GM18517 (cell line): Measurements from ENCODE around the gene SP1.
"Not testable (repeated sequence)": the region's sequence is repeated elsewhere in the genome, so short reads cannot be mapped to it uniquely, and the experiment has no call there.

Experiments used
- ATAC-seq: cut with Tn5 transposase; IDR thresholded peaks from one replicate; pipeline ENCODE4 v1.9.1; 2021; ENCODE audit warnings: mild to moderate bottlenecking, moderate library complexity; ENCODE audit not compliant: unreplicated experiment

SP1 gene

DNA sequence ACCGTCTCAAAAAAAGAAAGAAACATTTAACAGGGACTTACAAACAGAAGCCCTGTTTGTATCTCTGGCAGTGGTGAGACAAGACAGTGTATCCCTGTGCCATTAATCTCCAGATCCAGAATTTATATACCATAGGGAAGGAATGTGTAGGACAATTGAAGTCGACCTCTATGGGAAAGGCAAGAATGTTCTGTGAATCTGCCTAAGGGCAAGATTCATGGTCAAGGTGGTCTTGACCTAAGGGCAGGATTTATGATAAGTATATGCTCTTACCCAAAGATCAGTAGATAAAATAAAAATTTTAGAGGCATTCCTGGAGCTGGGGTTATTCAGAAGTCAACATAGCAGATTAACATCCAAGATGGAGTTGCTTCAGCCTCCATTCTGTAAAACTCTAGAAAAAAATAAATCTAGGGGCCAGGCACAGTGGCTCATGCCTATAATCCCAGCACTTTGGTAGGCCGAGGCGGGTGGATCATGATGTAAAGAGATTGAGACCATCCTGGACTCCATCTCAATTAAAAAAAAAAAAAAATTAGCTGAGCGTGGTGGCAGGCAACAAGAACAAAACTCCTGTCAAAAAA is 21.0 kb upstream of the SP1 start:
- ATAC-seq: no peak

DNA sequence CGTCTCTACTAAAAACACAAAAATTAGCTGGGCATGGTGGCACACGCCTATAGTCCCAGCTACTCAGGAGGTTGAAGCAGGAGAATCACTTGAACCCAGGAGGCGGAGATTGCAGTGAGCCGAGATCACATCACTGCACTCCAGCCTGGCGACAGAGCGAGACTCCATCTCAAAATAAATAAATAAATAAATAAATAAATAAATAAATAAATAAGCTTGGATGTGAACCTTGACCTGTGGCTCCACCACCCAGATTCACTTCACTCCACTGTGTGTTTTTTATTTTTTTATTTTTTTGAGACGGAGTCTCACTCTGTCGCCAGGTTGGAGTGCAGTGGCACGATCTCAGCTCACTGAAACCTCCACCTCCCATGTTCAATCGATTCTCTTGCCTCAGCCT is 18.3 kb upstream of the SP1 start:
- ATAC-seq: not testable (repeated sequence)

DNA sequence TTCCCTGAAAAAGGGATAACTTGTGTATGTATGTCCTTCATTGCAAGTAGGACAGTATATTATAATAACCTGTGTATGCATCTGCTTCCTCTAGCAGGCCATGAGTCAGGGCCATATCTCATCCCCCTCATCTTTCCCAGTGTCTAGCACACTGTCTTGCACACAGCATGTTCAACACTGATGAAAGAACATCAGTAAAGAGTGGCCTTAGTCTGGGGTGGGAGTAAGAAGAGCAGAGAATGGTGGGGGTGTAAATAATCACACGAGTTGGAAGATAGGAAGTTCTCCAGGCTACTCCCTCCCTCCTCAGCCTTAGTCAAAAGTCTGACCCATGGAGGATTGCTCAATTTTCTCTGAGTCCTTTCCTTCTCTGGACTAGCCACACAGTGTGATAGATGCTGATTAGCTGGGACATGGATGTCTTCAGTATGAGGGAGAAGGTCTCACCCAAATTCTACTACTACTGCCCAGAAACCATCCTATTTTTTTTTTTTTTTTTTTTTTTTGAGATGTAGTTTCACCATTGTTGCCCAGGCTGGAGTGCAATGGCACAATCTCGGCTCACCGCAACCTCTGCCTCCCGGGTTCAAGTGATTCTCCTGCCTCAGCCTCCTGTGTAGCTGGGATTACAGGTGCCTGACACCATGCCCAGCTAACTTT is 14.6 kb upstream of the SP1 start:
- ATAC-seq: no peak

DNA sequence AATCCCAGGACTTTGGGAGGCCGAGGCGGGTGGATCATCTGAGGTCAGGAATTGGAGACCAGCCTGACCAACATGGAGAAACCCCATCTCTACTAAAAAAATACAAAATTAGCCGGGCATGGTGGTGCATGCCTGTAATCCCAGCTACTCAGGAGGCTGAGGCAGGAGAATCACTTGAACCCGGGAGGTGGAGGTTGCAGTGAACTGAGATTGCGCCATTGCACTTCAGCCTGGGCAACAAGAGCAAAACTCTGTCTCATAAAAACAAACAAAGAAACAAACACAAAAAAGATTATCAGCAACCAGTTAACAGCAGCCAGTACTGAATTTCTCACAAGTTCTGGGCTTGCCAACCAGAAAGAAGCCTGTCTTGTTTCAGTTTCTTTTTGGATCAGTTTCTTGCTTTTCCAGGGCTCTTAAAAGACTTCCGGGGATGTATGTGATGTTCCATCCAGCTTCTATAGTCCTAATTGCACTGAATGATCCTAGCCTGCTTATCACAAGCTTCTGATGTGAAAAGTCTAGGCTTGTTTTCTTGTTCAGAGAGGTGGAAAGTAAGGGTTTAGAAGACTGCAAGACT is 6.3 kb upstream of the SP1 start:
- ATAC-seq: not testable (repeated sequence)

DNA sequence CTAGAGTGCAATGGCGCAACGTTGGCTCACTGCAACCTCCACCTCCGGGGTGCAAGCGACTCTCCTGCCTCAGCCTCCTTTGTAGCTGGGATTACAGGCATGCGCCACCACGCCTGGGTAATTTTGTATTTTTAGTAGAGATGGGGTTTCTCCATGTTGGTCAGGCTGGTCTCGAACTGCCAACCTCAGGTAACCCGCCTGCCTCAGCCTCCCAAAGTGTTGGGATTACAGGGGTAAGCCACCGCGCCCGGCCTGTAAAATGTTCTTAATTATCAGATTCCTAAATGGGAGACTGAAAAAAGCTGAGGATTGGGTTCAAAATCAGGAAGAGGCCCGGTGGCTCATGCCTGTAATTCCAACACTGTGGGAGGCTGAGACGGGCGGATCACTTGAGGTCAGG is 5.7 kb upstream of the SP1 start:
- not testable (repeated sequence) for ATAC-seq

DNA sequence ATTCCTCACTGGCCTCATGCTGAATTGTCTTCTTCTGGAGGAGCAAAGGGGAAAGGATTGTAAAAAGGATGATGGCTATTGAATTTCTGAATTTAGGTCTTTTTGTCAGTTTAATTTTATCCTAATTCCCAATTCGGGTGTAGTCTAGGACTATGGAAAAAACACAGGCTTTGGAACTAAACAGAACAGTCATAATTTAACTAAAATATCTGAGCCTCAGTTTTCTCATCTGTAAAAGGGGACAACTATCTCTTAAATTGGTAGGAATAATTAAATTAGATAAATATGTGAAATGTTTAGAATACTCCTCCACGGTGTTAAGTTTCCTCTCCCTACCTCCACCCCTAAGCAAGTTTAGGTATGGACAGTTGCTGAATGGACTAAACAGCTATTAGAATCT is 3.2 kb upstream of the SP1 start:
- no peak for ATAC-seq

DNA sequence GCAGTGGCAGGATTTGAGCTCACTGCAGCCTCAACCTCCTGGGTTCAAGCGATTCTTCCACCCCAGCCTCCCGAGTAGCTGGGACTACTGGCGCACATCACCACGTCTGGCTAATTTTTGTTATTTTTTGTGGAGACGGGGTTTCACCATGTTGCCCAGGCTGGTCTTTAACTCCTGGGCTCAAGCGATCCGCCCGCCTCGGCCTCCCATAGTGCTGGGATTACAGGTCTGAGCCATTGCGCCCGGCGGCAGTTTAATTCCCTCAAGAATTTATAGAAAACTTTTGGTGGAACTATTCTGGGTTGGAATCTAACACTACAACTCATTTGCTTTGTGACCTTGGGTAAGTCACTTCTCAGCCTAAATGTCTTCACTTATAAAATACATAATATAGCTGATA is 1.8 kb upstream of the SP1 start:
- no peak for ATAC-seq

DNA sequence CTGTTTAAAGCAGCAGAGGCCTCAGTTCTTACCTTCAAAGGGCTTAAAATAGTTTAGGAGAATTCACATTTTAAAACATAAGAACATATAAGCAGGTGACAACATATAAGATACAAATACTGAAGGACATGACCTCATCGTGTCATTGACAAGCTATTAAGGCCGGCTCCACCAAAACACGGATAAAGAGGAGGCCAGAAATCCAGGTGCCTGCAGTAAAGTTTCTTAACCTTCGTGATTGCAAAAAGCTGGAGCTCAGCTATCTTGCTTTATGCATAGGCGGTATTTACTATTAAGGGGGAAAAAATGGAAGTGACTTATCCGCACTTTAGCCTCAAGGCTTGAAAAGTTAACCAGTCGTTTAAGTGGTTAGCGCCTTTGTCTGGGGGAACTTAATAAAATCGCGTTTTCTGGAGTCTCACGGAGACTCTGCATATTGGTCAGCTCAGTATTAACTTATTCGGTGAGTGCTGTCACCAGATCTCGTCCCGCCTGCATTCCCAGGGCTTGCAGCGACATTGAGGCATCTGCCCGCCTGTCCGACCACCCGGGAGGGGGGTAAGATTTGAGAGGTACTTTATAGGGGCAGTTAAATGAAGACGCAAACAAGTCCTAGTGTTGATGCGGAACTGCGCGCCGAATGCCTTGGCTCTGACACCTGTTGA is 1.1 kb upstream of the SP1 start:
- no peak for ATAC-seq

DNA sequence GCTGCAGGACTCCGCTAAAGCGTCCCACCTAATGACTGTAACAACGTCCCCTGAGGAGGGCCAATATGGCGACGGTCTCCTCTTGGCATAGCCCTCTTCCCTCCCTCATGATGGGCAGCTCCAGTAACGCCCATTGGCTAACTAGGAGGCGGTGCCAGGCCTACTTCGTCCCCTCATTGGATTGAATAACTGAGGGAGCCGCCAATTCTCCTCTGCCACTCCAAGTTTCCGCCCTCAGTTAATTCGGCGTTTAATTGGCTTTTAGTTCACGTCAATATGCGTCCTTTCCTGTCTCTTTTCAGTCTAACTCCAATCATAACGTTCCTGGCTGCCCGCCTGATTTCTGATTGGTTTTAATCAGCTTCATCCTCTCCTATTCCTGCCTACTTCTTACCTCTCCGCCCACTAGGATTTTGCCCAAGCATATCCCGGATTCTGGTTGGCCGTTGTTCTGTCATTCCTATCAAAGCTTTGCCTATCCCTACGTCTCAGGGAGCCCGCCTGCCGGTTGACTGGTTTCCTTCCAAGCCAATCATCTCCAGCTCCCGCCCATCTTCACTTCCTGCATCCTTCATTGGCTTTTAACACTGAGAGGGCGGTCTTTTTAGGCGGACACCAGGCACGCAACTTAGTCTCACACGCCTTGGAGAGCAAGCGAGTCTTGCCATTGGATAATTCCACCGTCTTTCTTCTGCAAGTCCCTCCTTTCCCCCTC is 430 bp upstream of the SP1 start:
- ATAC-seq: peak; percentile 78

DNA sequence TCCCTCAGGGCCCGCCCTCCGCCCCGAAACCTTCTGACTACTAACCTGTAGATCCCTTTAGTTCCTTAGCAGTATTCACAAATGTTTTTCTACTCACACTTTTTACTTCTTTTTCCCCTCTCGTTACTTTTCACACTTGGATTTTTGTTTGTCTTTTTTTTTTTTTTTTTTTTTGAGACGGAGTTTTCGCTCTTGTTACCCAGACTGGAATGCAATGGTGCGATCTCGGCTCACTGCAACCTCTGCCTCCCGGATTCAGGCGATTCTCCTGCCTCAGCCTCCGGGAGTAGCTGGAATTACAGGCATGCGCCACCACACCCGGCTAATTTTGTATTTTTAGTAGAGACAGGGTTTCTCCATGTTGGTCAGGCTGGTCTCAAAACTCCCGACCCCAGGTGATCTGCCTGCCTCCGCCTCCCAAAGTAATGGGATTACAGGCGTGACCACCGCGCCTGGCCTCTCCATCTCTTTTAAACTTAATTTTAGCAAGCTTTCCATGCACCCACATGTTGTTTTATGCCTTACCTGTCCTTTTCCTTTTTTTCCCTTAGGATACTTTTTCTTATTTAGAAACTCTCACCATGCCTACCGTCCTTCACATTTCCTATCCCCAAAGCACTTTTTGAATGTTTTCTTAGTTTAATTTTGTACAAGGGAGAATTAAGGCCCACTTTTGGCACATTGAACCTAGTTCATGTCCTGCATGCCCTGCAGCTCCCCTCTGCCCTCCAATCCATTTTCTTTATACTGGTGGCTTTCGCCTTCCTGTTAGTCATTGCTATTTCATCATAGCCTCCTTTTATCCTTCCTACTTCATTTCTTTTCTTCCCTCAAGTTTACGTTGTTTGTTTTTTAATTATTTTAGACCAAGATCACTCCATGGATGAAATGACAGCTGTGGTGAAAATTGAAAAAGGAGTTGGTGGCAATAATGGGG is 1.1 kb downstream of the SP1 start:
- ATAC-seq: no peak

DNA sequence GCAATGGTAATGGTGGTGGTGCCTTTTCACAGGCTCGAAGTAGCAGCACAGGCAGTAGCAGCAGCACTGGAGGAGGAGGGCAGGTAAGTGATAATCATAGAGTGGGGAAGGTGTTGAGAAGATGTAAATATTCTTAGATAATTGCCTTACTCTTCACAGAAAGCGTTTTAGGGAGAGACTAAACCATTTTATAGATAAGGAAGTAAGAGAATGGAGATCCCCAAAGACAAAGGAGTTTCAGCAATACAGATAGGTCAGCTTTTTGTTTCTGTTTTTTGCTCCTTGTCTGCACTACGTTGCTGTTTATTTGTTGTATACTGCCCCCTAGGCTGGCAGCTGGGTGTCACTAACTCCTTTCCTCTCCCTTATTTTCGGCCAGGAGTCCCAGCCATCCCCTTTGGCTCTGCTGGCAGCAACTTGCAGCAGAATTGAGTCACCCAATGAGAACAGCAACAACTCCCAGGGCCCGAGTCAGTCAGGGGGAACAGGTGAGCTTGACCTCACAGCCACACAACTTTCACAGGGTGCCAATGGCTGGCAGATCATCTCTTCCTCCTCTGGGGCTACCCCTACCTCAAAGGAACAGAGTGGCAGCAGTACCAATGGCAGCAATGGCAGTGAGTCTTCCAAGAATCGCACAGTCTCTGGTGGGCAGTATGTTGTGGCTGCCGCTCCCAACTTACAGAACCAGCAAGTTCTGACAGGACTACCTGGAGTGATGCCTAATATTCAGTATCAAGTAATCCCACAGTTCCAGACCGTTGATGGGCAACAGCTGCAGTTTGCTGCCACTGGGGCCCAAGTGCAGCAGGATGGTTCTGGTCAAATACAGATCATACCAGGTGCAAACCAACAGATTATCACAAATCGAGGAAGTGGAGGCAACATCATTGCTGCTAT is 2.0 kb downstream of the SP1 start:
- ATAC-seq: no peak

DNA sequence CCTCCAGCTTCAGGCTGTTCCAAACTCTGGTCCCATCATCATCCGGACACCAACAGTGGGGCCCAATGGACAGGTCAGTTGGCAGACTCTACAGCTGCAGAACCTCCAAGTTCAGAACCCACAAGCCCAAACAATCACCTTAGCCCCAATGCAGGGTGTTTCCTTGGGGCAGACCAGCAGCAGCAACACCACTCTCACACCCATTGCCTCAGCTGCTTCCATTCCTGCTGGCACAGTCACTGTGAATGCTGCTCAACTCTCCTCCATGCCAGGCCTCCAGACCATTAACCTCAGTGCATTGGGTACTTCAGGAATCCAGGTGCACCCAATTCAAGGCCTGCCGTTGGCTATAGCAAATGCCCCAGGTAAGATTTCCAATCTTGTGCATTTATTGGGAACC is 3.3 kb downstream of the SP1 start:
- no peak for ATAC-seq

DNA sequence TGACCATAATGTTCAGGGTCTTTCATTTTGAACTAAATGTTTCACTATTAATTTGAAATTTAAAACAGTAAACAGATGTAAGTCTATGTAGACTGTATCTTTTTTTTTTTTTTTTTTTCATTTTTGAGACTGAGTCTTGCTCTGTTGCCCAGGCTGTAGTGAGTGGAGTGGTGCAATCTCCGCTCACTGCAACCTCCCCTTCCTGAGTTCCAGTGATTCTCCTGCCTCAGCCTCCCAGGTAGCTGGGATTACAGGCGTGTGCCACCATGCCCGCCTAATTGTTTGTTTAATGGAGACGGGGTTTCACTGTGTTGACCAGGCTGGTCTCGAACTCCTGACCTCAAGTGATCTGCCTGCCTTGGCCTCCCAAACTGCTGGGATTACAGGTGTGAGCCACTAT is 6.4 kb downstream of the SP1 start:
- ATAC-seq: not testable (repeated sequence)

DNA sequence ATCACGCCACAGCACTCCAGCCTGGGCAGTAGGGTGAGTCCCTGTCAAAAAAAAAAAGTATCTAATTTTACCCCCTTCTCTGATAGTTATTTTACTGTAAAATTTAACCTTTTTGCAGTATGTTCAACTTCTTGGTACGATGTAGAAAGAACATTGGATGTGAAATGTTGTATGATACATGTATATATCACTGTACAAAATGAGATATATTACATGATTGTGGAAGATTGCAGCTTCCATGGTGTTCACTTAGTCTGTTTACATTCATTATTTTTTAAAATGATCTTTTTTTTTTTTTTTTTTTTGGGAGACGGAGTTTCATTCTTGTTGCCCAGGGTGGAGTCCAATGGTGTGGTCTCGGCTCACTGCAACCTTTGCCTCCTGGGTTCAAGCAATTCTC is 9.0 kb downstream of the SP1 start:
- no peak for ATAC-seq

DNA sequence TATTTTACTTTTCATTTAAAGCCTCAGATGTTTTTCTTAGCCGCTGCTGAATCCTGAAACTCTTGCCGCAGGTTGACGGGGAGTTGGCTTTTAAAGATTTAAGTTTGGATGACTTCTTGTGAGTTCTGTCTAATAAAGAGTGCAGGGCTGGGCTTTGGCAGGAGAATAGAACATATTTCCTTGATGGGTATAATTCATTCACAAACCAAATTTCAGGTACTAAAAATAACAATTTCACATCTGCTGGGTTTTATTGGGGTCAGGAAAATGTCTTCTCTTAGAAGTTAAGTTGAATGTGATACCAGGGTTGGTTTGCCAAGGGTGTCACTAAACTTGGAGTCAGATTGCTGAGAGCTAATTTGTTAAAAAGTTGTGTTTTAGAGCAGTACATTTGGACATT is 9.7 kb downstream of the SP1 start:
- no peak for ATAC-seq

DNA sequence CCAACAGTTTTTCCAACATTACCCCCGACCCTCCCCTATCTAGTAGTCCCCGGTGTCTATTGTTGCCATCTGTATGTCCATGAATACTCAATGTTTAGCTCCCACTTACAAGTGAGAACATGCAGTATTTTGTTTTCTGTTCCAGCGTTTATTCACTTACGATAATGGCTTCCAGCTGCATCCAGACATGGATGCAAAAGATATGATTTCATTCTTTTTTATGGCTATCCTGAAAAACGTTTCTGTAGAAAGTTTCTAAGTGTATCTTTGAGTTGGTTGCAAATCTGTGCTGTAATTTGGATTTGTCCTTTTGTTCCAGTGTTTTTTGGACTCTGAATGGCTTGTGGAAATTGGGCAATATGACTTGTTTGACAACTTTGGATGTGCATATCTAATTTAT is 11.7 kb downstream of the SP1 start:
- no peak for ATAC-seq

DNA sequence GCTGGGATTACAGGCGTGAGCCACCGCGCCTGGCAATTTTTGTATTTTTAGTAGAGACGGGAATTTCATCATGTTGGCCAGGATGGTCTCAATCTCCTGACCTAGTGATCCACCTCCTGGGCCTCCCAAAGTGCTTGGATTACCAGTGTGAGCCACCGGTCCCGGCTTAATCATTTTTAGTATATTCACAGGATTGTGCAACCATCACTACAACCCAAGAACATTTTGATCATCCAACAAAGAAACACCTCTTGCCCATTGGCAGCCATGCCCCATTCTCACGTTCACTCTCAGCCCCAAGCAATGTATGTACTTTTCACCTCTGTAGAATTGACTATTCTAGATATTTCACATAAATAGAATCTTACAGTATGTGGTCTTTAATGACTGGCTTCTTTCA is 19.9 kb downstream of the SP1 start:
- ATAC-seq: no peak

DNA sequence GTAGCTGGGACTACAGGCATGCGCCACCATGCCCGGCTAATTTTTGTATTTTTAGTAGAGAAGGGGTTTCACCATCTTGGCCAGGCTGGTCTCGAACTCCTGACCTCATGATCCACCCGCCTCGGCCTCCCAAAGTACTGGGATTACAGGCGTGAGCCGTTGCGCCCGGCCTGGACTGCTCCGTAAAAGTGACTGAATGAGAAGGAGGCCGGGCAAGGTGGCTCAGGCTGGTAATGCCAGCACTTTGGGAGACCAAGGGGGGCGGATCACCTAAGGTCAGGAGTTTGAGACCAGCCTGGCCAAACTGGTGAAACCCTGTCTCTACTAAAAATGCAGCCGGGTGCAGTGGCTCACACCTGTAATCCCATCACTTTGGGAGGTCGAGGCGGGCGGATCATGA is 22.4 kb downstream of the SP1 start:
- not testable (repeated sequence) for ATAC-seq

DNA sequence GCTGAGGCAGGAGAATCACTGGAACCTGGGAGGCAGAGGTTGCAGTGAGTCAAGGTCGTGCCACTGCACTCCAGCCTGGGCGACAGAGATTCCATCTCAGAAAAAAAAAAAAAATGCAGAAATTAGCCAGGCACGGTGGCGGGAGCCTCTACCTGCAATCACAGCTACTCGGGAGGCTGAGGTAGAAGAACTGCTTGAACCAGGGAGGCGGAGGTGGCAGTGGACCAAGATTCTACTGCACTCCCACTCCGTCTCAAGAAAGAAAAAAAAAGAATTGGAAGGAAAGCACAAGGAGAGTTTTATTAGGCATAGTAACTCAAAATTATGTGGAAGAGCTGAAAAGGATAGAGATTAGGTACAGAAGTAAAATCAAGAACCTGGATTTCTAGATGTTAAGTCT is 22.9 kb downstream of the SP1 start:
- ATAC-seq: no peak
